Measurements from ENCODE around the gene RCL1.

DNA sequence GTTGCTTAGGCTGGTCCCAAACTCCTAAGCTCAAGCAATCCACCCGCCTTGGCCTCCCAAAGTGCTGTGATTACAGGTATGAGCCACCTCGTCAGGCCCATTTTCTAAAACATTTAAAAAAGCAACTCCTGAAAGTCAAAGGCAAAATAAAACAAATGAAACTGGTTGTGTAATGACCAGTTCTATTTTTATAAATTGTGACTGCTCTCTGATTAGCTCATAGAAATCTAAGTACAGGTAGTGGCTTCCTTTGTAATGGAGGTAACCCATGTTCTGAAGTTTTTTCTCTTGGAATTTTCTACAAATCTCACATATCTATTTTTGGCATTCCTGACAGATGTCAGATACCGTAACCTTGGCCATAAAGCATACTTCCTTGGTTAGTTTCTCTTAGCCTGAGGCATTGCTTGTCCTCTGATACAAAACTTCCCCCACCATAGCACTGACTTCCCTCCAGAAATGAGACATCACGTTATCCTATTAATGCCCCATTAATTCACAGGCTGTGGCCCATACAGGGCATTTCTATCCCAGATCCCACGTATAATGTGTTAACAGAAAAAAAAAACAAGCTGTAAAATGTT lies 37.6 kb upstream of the RCL1 start:
- TF ChIP-seq POLR2AphosphoS5 (IDR thresholded peaks at IDR 0.05): no peak
- TF ChIP-seq, protein P1, sequence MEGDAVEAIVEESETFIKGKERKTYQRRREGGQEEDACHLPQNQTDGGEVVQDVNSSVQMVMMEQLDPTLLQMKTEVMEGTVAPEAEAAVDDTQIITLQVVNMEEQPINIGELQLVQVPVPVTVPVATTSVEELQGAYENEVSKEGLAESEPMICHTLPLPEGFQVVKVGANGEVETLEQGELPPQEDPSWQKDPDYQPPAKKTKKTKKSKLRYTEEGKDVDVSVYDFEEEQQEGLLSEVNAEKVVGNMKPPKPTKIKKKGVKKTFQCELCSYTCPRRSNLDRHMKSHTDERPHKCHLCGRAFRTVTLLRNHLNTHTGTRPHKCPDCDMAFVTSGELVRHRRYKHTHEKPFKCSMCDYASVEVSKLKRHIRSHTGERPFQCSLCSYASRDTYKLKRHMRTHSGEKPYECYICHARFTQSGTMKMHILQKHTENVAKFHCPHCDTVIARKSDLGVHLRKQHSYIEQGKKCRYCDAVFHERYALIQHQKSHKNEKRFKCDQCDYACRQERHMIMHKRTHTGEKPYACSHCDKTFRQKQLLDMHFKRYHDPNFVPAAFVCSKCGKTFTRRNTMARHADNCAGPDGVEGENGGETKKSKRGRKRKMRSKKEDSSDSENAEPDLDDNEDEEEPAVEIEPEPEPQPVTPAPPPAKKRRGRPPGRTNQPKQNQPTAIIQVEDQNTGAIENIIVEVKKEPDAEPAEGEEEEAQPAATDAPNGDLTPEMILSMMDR (IDR thresholded peaks at IDR 0.05): no peak
